Neural cell (in vitro differentiated cells): ENCODE measurements around the gene AHSG. TPM values are rescaled to one million over a fixed set of nuclear protein-coding genes. Genes with fewer than 3 reads are reported as not detected.

ENCODE experiments used
- H2AFZ ChIP-seq: fragments of 200-600, 300-800 bp; sonication (generic), shearing (Covaris generic); 2 replicates; pipeline ENCODE4 v1.6.0; 2014; ENCODE audit warnings: low read depth, mild to moderate bottlenecking, antibody characterized with exemption, low read length, moderate library complexity
- H3F3A ChIP-seq: fragments of 200-600 bp; shearing (Covaris generic); 2 replicates; pipeline ENCODE4 v1.6.1; 2016; ENCODE audit warnings: mild to moderate bottlenecking, moderate library complexity, mixed read lengths, antibody characterized with exemption, low read length; ENCODE audit not compliant: insufficient read depth, poor library complexity, severe bottlenecking
- H3K27ac ChIP-seq: fragments of 200-600, 300-800 bp; sonication (generic), shearing (Covaris generic); 2 replicates; pipeline ENCODE4 v1.5.1; 2014; ENCODE audit warnings: mild to moderate bottlenecking, low read length, moderate library complexity
- H3K27me3 ChIP-seq: fragments of 300-800, 200-600 bp; sonication (generic), shearing (Covaris generic); 2 replicates; pipeline ENCODE4 v1.6.0; 2014; ENCODE audit warnings: mild to moderate bottlenecking, low read depth, low read length, moderate library complexity; ENCODE audit not compliant: insufficient read depth
- H3K36me3 ChIP-seq: fragments of 300-800, 200-600 bp; sonication (generic), shearing (Covaris generic); 2 replicates; pipeline ENCODE4 v1.5.1; 2014; ENCODE audit warnings: mild to moderate bottlenecking, antibody characterized with exemption, low read length, moderate library complexity; ENCODE audit not compliant: insufficient read depth
- H3K4me2 ChIP-seq: fragments of 300-800, 200-600 bp; sonication (generic), shearing (Covaris generic); 2 replicates; pipeline ENCODE4 v1.6.0; 2014; ENCODE audit warnings: mild to moderate bottlenecking, low read length
- H3K4me3 ChIP-seq: fragments of 300-800, 200-600 bp; sonication (generic), shearing (Covaris generic); 2 replicates; pipeline ENCODE4 v1.5.1; 2014; ENCODE audit warnings: mild to moderate bottlenecking, low read length, moderate library complexity
- H3K79me2 ChIP-seq: fragments of 200-600 bp; shearing (Covaris generic); replicated peaks from 2 replicates; pipeline ENCODE4 v1.6.0; 2014; ENCODE audit warnings: mild to moderate bottlenecking, low read length, moderate library complexity; ENCODE audit not compliant: insufficient read depth
- H3K9ac ChIP-seq: fragments of 300-800, 200-600 bp; sonication (generic), shearing (Covaris generic); 2 replicates; pipeline ENCODE4 v1.6.1; 2016; ENCODE audit warnings: mild to moderate bottlenecking, low read length, mixed read lengths
- H3K9me2 ChIP-seq: fragments of 200-600 bp; shearing (Covaris generic); 2 replicates; pipeline ENCODE4 v1.6.1; 2016; ENCODE audit warnings: mild to moderate bottlenecking, low read length, mixed read lengths; ENCODE audit not compliant: insufficient read depth
- H3K9me3 ChIP-seq: fragments of 200-600, 300-800 bp; sonication (generic), shearing (Covaris generic); 2 replicates; pipeline ENCODE4 v1.6.1; 2016; ENCODE audit warnings: mild to moderate bottlenecking, mixed run types, low read length, moderate library complexity, mixed read lengths
- H4K20me1 ChIP-seq: fragments of 200-600 bp; shearing (Covaris generic); 2 replicates; pipeline ENCODE4 v1.6.1; 2016; ENCODE audit warnings: mild to moderate bottlenecking, mixed run types; ENCODE audit not compliant: insufficient read depth
- CTCF ChIP-seq: fragments of 450-650 bp; IDR thresholded peaks from 2 replicates; pipeline ENCODE4 v1.5.1; 2014; ENCODE audit warnings: antibody characterized with exemption, mild to moderate bottlenecking, moderate library complexity; ENCODE audit not compliant: poor library complexity, severe bottlenecking
- EP300 ChIP-seq: fragments of 450-650 bp; conservative IDR thresholded peaks from 2 replicates; pipeline ENCODE4 v1.6.1; 2014; ENCODE audit warnings: antibody characterized with exemption, mild to moderate bottlenecking, moderate library complexity; ENCODE audit not compliant: poor library complexity, severe bottlenecking
- EZH2 ChIP-seq: fragments of 200-600, 300-800 bp; shearing (Covaris generic), sonication (generic); IDR thresholded peaks from 2 replicates; pipeline ENCODE4 v1.6.1; 2014; ENCODE audit warnings: antibody characterized with exemption, low read length, borderline replicate concordance, mild to moderate bottlenecking; ENCODE audit not compliant: insufficient read depth, poor library complexity, severe bottlenecking
- MXI1 ChIP-seq: fragments of 450-650 bp; conservative IDR thresholded peaks from 2 replicates; pipeline ENCODE4 v1.6.1; 2014; ENCODE audit warnings: antibody characterized with exemption, mild to moderate bottlenecking; ENCODE audit not compliant: poor library complexity, severe bottlenecking
- POLR2AphosphoS5 ChIP-seq: IDR thresholded peaks from 2 replicates; pipeline ENCODE4 v1.6.1; 2012
- RAD21 ChIP-seq: fragments of 450-650 bp; conservative IDR thresholded peaks from 2 replicates; pipeline ENCODE4 v1.6.1; 2014; ENCODE audit warnings: antibody characterized with exemption, mild to moderate bottlenecking, moderate library complexity
- SMC3 ChIP-seq: fragments of 450-650 bp; conservative IDR thresholded peaks from 2 replicates; pipeline ENCODE4 v1.6.1; 2014; ENCODE audit warnings: antibody characterized with exemption, mild to moderate bottlenecking, moderate library complexity; ENCODE audit not compliant: poor library complexity
- TAF1 ChIP-seq: IDR thresholded peaks from 2 replicates; pipeline ENCODE4 v1.6.1; 2012; ENCODE audit warnings: low read depth
- polyA plus RNA-seq: library from polyadenylated mRNA; depleted of rRNA; stranded (reverse); fragments of >200 nt; gene quantifications from 2 replicates; pipeline ENCODE4 v1.2.3, GENCODE V29; 2014
- TF ChIP-seq, protein P1 (sequence below): IDR thresholded peaks from 2 replicates; pipeline ENCODE4 v1.6.1; 2012; ENCODE audit warnings: borderline replicate concordance

Gene AHSG
- polyA plus RNA-seq, 1 donor from 2014 or later, result 0.40 TPM

- Histone ChIP-seq H3K4me2 (no peak overlapping the region), H3K9me2 (no peaks in the 10 kb centered on the region)
- TF ChIP-seq SMC3, result no peak
- TF ChIP-seq EZH2, result no peak
- no peak for TF ChIP-seq MXI1
- TF ChIP-seq POLR2AphosphoS5, result no peak
- no peak for TF ChIP-seq CTCF
- TF ChIP-seq TAF1, result no peak
- no peak for TF ChIP-seq EP300
- TF ChIP-seq RAD21, result no peak
- TF ChIP-seq, protein P1, sequence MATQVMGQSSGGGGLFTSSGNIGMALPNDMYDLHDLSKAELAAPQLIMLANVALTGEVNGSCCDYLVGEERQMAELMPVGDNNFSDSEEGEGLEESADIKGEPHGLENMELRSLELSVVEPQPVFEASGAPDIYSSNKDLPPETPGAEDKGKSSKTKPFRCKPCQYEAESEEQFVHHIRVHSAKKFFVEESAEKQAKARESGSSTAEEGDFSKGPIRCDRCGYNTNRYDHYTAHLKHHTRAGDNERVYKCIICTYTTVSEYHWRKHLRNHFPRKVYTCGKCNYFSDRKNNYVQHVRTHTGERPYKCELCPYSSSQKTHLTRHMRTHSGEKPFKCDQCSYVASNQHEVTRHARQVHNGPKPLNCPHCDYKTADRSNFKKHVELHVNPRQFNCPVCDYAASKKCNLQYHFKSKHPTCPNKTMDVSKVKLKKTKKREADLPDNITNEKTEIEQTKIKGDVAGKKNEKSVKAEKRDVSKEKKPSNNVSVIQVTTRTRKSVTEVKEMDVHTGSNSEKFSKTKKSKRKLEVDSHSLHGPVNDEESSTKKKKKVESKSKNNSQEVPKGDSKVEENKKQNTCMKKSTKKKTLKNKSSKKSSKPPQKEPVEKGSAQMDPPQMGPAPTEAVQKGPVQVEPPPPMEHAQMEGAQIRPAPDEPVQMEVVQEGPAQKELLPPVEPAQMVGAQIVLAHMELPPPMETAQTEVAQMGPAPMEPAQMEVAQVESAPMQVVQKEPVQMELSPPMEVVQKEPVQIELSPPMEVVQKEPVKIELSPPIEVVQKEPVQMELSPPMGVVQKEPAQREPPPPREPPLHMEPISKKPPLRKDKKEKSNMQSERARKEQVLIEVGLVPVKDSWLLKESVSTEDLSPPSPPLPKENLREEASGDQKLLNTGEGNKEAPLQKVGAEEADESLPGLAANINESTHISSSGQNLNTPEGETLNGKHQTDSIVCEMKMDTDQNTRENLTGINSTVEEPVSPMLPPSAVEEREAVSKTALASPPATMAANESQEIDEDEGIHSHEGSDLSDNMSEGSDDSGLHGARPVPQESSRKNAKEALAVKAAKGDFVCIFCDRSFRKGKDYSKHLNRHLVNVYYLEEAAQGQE, result no peak
These were observed 19.0 kb upstream of the AHSG start for GRCh38 chr3:186593862-186594261.

DNA sequence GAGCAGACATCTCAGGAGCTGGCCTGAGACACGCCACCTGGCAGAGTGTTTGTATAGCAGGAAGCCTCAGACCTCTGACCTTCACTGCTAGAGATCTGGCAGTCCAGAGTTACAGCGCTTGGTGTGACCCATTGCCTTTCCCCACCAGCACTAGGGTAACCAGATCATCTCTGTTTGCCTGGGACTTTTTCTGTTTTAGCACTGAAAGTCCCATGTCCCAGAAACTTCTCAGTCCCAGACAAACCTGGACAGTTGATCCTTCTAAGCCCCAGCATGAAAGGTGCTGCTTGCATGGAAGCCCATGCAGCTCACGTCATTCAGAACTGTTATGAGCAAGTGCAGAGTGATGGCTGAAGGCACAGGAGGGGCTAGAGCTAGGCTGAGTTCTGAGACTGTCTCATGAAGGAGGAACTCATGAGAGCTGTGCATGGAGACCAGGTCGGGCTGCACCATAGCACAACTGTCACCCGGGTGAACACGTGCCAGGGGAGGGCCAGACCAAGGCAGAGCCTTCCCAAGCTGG lies 18.2 kb upstream of the AHSG start:
- no peaks in the 10 kb centered on the region for H3K9me3 ChIP-seq
- no peaks in the 10 kb centered on the region for H3K79me2 ChIP-seq
- no peaks in the 10 kb centered on the region for H3K36me3 ChIP-seq
- no peak overlapping the region for H2AFZ ChIP-seq
- no peak overlapping the region for H3K9ac ChIP-seq
- no peaks in the 10 kb centered on the region for H4K20me1 ChIP-seq
- TF ChIP-seq EZH2 (no peak), RAD21 (no peak), TAF1 (no peak), SMC3 (no peak), MXI1 (no peak), CTCF (no peak), EP300 (no peak), POLR2AphosphoS5 (no peak)
- TF ChIP-seq, protein P1, result no peak
- H3K4me3 ChIP-seq, result no peak overlapping the region
- H3K9me2 ChIP-seq, result no peaks in the 10 kb centered on the region
- no peak overlapping the region for H3K4me2 ChIP-seq
- no peaks in the 10 kb centered on the region for H3K27me3 ChIP-seq
- H3K27ac ChIP-seq, result no peak overlapping the region
- H3F3A ChIP-seq, result no peaks in the 10 kb centered on the region

More at GRCh38 chr3:186593862-186594261, 19.0 kb upstream of the AHSG start:
- Histone ChIP-seq H3K9me3 (no peaks in the 10 kb centered on the region), H3K4me3 (no peak overlapping the region), H3K27ac (no peak overlapping the region), H2AFZ (no peak overlapping the region), H3F3A (no peaks in the 10 kb centered on the region), H3K79me2 (no peaks in the 10 kb centered on the region), H3K36me3 (no peaks in the 10 kb centered on the region), H3K9ac (no peak overlapping the region), H4K20me1 (no peaks in the 10 kb centered on the region), H3K27me3 (no peaks in the 10 kb centered on the region)
